ENCODE measurements around the gene ACRBP. TPM values are rescaled to one million over a fixed set of nuclear protein-coding genes. Genes with fewer than 3 reads are reported as not detected.

ACRBP gene
- total RNA-seq, 1 experiment from 2014 or later, result 4.2 TPM

DNA sequence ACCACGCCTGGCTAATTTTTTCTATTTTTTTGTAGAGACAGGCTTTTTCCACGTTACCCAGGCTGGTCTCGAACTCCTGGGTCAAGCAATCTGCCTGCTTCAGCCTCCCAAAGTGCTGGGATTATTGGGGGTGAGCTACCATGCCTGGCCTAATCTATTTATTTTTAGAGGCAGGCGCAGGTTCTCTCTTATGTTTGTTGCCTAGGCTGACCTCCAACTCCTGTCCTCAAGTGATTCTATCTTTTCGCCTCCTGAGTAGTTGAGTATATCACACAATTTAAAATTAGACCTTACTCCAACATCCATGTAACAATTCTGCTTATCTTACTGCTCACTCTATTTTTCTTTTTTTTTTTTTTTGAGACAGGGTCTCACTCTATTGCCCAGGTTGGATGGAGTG, 6.8 kb upstream of the ACRBP start:
- Histone ChIP-seq H3K9me3 (ENCODE audit: insufficient read depth, low read depth) (no peaks in the 10 kb centered on the region), H2AFZ (no peak overlapping the region), H3K79me2 (ENCODE audit: low read depth) (no peaks in the 10 kb centered on the region), H3K27me3 (ENCODE audit: insufficient read depth, low read depth) (no peaks in the 10 kb centered on the region), H4K20me1 (ENCODE audit: insufficient read depth) (no peaks in the 10 kb centered on the region; the same call in 1 of the 2 replicates), H3K4me3 (no peak overlapping the region), H3K4me2 (no peak overlapping the region), H3K36me3 (ENCODE audit: low read depth) (peaks cover 35% of the 10 kb centered on the region), H3K4me1 (replicated peaks; ENCODE audit: insufficient read depth) (no peaks in the 10 kb centered on the region), H3F3A (ENCODE audit: insufficient read depth, low read depth) (0 out of 2 replicates have a peak, but pooled peaks cover 6% of the 10 kb centered on the region), H3K27ac (no peak overlapping the region), H3K9me2 (ENCODE audit: insufficient read depth) (no peaks in the 10 kb centered on the region)
- no TSS peak for BruUV-seq (replicated peaks)
- ChIA-PET CTCF (no interaction called here), POLR2A (ENCODE audit: unreplicated experiment) (interaction anchor here (0.6 kb wide), 1 partner anchor 20 kb away, joined by 3 read pairs; no protein-coding TSS in a partner anchor)
- intact Hi-C loops (cut with micrococcal nuclease; ENCODE audit: unreplicated experiment), result no loop called here
- no peak for TF ChIP-seq EZH2 (IDR thresholded peaks at IDR 0.05; ENCODE audit: low read depth)
- TF ChIP-seq, protein P1, sequence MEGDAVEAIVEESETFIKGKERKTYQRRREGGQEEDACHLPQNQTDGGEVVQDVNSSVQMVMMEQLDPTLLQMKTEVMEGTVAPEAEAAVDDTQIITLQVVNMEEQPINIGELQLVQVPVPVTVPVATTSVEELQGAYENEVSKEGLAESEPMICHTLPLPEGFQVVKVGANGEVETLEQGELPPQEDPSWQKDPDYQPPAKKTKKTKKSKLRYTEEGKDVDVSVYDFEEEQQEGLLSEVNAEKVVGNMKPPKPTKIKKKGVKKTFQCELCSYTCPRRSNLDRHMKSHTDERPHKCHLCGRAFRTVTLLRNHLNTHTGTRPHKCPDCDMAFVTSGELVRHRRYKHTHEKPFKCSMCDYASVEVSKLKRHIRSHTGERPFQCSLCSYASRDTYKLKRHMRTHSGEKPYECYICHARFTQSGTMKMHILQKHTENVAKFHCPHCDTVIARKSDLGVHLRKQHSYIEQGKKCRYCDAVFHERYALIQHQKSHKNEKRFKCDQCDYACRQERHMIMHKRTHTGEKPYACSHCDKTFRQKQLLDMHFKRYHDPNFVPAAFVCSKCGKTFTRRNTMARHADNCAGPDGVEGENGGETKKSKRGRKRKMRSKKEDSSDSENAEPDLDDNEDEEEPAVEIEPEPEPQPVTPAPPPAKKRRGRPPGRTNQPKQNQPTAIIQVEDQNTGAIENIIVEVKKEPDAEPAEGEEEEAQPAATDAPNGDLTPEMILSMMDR (conservative IDR thresholded peaks at IDR 0.05), result no peak
- DNase-seq, result no peak

GRCh38 chr12:6653342-6653741, 6.1 kb upstream of the ACRBP start:
- CTCF ChIA-PET, result interaction anchor here (0.6 kb wide), 1 partner anchor 21 kb away, joined by 8 read pairs; no protein-coding TSS in a partner anchor
- intact Hi-C loops (cut with micrococcal nuclease; ENCODE audit: unreplicated experiment), result no loop called here
- TF ChIP-seq, protein P1 (conservative IDR thresholded peaks at IDR 0.05), result no peak
- no peak for TF ChIP-seq EZH2 (IDR thresholded peaks at IDR 0.05; ENCODE audit: low read depth)

DNA sequence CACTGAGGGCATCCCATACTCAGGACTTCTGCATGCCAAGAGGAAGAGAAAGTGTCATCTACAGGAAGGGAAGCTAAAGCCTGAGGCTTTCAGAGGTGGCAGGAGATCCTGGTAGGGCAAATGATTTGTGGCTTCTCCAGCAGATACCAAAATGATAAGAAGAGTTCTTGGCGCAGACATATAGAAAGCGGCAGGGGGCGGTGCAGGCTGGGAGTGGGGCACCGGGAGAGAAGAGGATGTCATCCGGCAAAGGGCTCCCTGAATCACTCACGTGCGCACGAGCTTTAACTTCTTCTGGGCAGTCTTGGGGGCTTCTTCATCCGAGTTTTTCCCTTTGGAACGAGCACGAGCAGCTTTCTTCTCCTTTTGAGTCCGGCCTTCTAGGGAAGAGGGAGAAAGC, 5.2 kb upstream of the ACRBP start:
- Histone ChIP-seq H3K4me1 (replicated peaks; ENCODE audit: insufficient read depth) (no peaks in the 10 kb centered on the region), H2AFZ (no peak overlapping the region), H3K36me3 (ENCODE audit: low read depth) (peaks cover 35% of the 10 kb centered on the region), H3K9me2 (ENCODE audit: insufficient read depth) (no peaks in the 10 kb centered on the region), H3K79me2 (ENCODE audit: low read depth) (no peaks in the 10 kb centered on the region), H3K27me3 (ENCODE audit: insufficient read depth, low read depth) (no peaks in the 10 kb centered on the region), H3K27ac (no peak overlapping the region), H3K4me3 (no peak overlapping the region), H4K20me1 (ENCODE audit: insufficient read depth) (no peaks in the 10 kb centered on the region; the same call in 1 of the 2 replicates), H3F3A (ENCODE audit: insufficient read depth, low read depth) (peaks cover 12% of the 10 kb centered on the region; the same call in 1 of the 2 replicates), H3K4me2 (no peak overlapping the region), H3K9me3 (ENCODE audit: insufficient read depth, low read depth) (no peaks in the 10 kb centered on the region)
- ChIA-PET CTCF (interaction anchor here (0.6 kb wide), 1 partner anchor 20 kb away, joined by 8 read pairs; no protein-coding TSS in a partner anchor), POLR2A (ENCODE audit: unreplicated experiment) (interaction anchor here (0.6 kb wide), 1 partner anchor 11 kb away, joined by 8 read pairs; no protein-coding TSS in a partner anchor)
- no TSS peak for BruUV-seq (replicated peaks)
- no peak for TF ChIP-seq EZH2 (IDR thresholded peaks at IDR 0.05; ENCODE audit: low read depth)
- TF ChIP-seq, protein P1 (conservative IDR thresholded peaks at IDR 0.05), result no peak
- DNase-seq, result no peak
- intact Hi-C loops (cut with micrococcal nuclease; ENCODE audit: unreplicated experiment), result no loop called here

More at GRCh38 chr12:6653342-6653741, 6.1 kb upstream of the ACRBP start:
- Histone ChIP-seq H3K4me1 (replicated peaks; ENCODE audit: insufficient read depth) (no peaks in the 10 kb centered on the region), H3K27me3 (ENCODE audit: insufficient read depth, low read depth) (no peaks in the 10 kb centered on the region), H2AFZ (no peak overlapping the region), H3K36me3 (ENCODE audit: low read depth) (peaks cover 35% of the 10 kb centered on the region), H4K20me1 (ENCODE audit: insufficient read depth) (no peaks in the 10 kb centered on the region; the same call in 1 of the 2 replicates), H3F3A (ENCODE audit: insufficient read depth, low read depth) (peaks cover 12% of the 10 kb centered on the region; the same call in 1 of the 2 replicates), H3K79me2 (ENCODE audit: low read depth) (no peaks in the 10 kb centered on the region), H3K9me2 (ENCODE audit: insufficient read depth) (no peaks in the 10 kb centered on the region), H3K27ac (no peak overlapping the region), H3K4me2 (no peak overlapping the region), H3K4me3 (no peak overlapping the region), H3K9me3 (ENCODE audit: insufficient read depth, low read depth) (no peaks in the 10 kb centered on the region)
- no TSS peak for BruUV-seq (replicated peaks)
- no peak for DNase-seq
- POLR2A ChIA-PET (ENCODE audit: unreplicated experiment), result interaction anchor here (0.6 kb wide), 2 partner anchors 12 to 21 kb away, joined by 3 to 8 read pairs; no protein-coding TSS in a partner anchor

All from PC-9 (cell line).